NT2/D1 (cell line): ENCODE data around the gene SPA17.

ENCODE experiments used
- SUZ12 ChIP-seq: IDR thresholded peaks from 2 replicates; pipeline ENCODE4 v1.6.1; 2011; ENCODE audit not compliant: insufficient read length, insufficient read depth; ENCODE audit errors: extremely low read depth
- YY1 ChIP-seq: IDR thresholded peaks from 2 replicates; pipeline ENCODE4 v1.6.1; 2011; ENCODE audit not compliant: insufficient read length, insufficient read depth

DNA sequence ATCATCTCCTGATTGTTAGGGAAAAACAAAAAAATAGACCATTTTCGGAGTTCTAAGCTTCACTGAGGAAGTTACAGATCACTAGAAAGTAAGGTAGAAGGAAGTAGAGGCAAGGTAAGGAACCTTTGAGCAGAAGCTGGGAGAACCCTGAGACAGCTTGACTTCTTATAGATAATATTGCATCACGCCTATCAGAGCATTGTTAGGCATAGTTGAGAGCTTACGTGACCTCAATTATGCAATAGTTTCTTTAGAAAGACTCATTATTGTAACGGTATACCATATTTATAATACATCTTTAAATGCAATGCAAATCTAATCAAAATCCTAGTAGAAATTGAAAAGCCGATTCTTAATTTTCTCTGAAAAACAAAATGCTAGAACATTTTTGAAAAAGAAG is 46.2 kb upstream of the SPA17 start:
- TF ChIP-seq YY1 (no peak), SUZ12 (no peak)
